ENCODE measurements around the gene ISY1.
"Not testable (repeated sequence)": the region's sequence is repeated elsewhere in the genome, so short reads cannot be mapped to it uniquely, and the experiment has no call there.

ISY1 gene

GRCh38 chr3:129165594-129165993 is 4.7 kb upstream of the ISY1 start:
- not testable (repeated sequence) for DNase-seq

GRCh38 chr3:129164500-129164899 is 3.6 kb upstream of the ISY1 start:
- no peak for DNase-seq

GRCh38 chr3:129162729-129163579 is 2.1 kb upstream of the ISY1 start:
- DNase-seq, result peak in 1 of 2 experiments; percentile 22

- DNase-seq, result peak; percentile 21 to 44
These were observed 1.0 kb upstream of the ISY1 start for GRCh38 chr3:129161860-129162271.

- DNase-seq, result no peak
These were observed 16.1 kb downstream of the ISY1 start for GRCh38 chr3:129144786-129145185.

- DNase-seq, result not testable (repeated sequence)
These were observed 19.9 kb downstream of the ISY1 start for GRCh38 chr3:129141011-129141410.

- no peak for DNase-seq
These were observed 21.0 kb downstream of the ISY1 start for GRCh38 chr3:129139911-129140310.

GRCh38 chr3:129136275-129136674 is 24.6 kb downstream of the ISY1 start:
- not testable (repeated sequence) for DNase-seq

GRCh38 chr3:129132097-129132866 is 28.6 kb downstream of the ISY1 start:
- DNase-seq, result no peak

- no peak for DNase-seq
These were observed 29.3 kb downstream of the ISY1 start for GRCh38 chr3:129131465-129132088.

GRCh38 chr3:129130291-129130813 is 30.5 kb downstream of the ISY1 start:
- DNase-seq, result no peak

GRCh38 chr3:129128357-129129155 is 32.3 kb downstream of the ISY1 start:
- DNase-seq, result no peak

- no peak for DNase-seq
These were observed 34.1 kb downstream of the ISY1 start for GRCh38 chr3:129126726-129127280.

GRCh38 chr3:129123314-129124060 is 37.4 kb downstream of the ISY1 start:
- no peak for DNase-seq

GRCh38 chr3:129122412-129123011 is 38.4 kb downstream of the ISY1 start:
- DNase-seq, result no peak

- DNase-seq, result peak; percentile 16 to 71
These were observed 39.0 kb downstream of the ISY1 start, which contains the start of gene RAB43 for GRCh38 chr3:129121792-129122411. Gene RAB43 (minus strand): TSS chr3:129121804. CDS start chr3:129121489, 315 bp downstream.

- peak in 1 of 2 experiments; percentile 32 for DNase-seq
These were observed 39.7 kb downstream of the ISY1 start for GRCh38 chr3:129121016-129121791.

- no peak for DNase-seq
These were observed 40.4 kb downstream of the ISY1 start for GRCh38 chr3:129120254-129121004.

Data from NCI-H446 (cell line).